Subcutaneous abdominal adipose tissue (tissue), 5 donors: ENCODE measurements around the gene ATXN7L3.
A peak's percentile ranks its signal among the peaks of the same experiment; 100 is the strongest.

ENCODE experiments used
- H3K27ac ChIP-seq: one replicate; pipeline ENCODE4 v1.7.0; 2013; ENCODE audit warnings: low read depth, mild to moderate bottlenecking, inconsistent platforms, low read length, moderate library complexity
- H3K27me3 ChIP-seq, 5 donors: one replicate each; pipeline ENCODE4 v1.7.0; 2013; ENCODE audit warnings: low read length in 5 of 5, inconsistent platforms in 1 of 5; ENCODE audit not compliant: control insufficient read depth in 5 of 5, insufficient read depth in 4 of 5
- H3K36me3 ChIP-seq, 5 donors: one replicate each; pipeline ENCODE4 v1.7.0; 2013; ENCODE audit warnings: low read length in 5 of 5; ENCODE audit not compliant: control insufficient read depth in 5 of 5, insufficient read depth in 5 of 5
- H3K4me1 ChIP-seq, 5 donors: one replicate each; pipeline ENCODE4 v1.7.0; 2013; ENCODE audit warnings: low read length in 5 of 5, mild to moderate bottlenecking in 3 of 5, moderate library complexity in 1 of 5; ENCODE audit not compliant: control insufficient read depth in 5 of 5, insufficient read depth in 5 of 5
- H3K4me3 ChIP-seq, 5 donors: one replicate each; pipeline ENCODE4 v1.7.0; 2013; ENCODE audit warnings: low read length in 5 of 5, low read depth in 1 of 5
- H3K9ac ChIP-seq, 5 donors: one replicate each; pipeline ENCODE4 v1.7.0; 2013; ENCODE audit warnings: low read length in 5 of 5, mild to moderate bottlenecking in 4 of 5, moderate library complexity in 3 of 5
- H3K9me3 ChIP-seq, 5 donors: one replicate each; pipeline ENCODE4 v1.7.0; 2013; ENCODE audit warnings: low read length in 5 of 5; ENCODE audit not compliant: control insufficient read depth in 5 of 5
- donor health status: healthy.
- donor health status: healthy.
- donor health status: healthy.
- donor health status: healthy.
- donor health status: healthy.

ATXN7L3 gene

GRCh38 chr17:44218344-44219107, 18.8 kb upstream of the ATXN7L3 start:
- Histone ChIP-seq H3K36me3 (peaks cover 3 to 34% (median 32%) of the 10 kb centered on the region in 5 donors), H3K9ac (peak overlapping the region; percentile 38 to 83 (median 71)), H3K9me3 (no peaks in the 10 kb centered on the region), H3K27ac (peak overlapping the region; percentile 74), H3K4me1 (peaks cover 15 to 44% (median 41%) of the 10 kb centered on the region in 5 donors), H3K4me3 (peak overlapping the region; percentile 58 to 89 (median 67)), H3K27me3 (no peaks in the 10 kb centered on the region)

- Histone ChIP-seq H3K9me3 (no peaks in the 10 kb centered on the region), H3K4me1 (peaks cover 11 to 41% (median 37%) of the 10 kb centered on the region in 5 donors), H3K27ac (peak overlapping the region; percentile 74), H3K9ac (peak overlapping the region; percentile 38 to 72 (median 53)), H3K27me3 (no peaks in the 10 kb centered on the region), H3K36me3 (peaks cover 3 to 36% (median 33%) of the 10 kb centered on the region in 5 donors), H3K4me3 (peak overlapping the region; percentile 58 to 89 (median 67))
Observed at GRCh38 chr17:44217738-44218343, 18.2 kb upstream of the ATXN7L3 start.

- Histone ChIP-seq H3K9me3 (no peaks in the 10 kb centered on the region), H3K36me3 (peaks cover 3 to 39% (median 33%) of the 10 kb centered on the region in 5 donors), H3K4me3 (no peak overlapping the region), H3K27ac (no peak overlapping the region), H3K27me3 (no peaks in the 10 kb centered on the region), H3K9ac (no peak overlapping the region), H3K4me1 (peaks cover 8 to 34% (median 32%) of the 10 kb centered on the region in 5 donors)
Observed at GRCh38 chr17:44216694-44217093, 17.0 kb upstream of the ATXN7L3 start.

- peaks cover 3 to 44% (median 38%) of the 10 kb centered on the region in 5 donors for H3K36me3 ChIP-seq
- no peak overlapping the region for H3K9ac ChIP-seq
- no peak overlapping the region for H3K27ac ChIP-seq
- H3K9me3 ChIP-seq = no peaks in the 10 kb centered on the region
- H3K4me1 ChIP-seq = peaks cover 8 to 30% (median 27%) of the 10 kb centered on the region in 5 donors
- no peak overlapping the region for H3K4me3 ChIP-seq
- H3K27me3 ChIP-seq = no peaks in the 10 kb centered on the region
Observed at GRCh38 chr17:44216173-44216572, 16.5 kb upstream of the ATXN7L3 start.

GRCh38 chr17:44214896-44215295, 15.2 kb upstream of the ATXN7L3 start:
- H3K9me3 ChIP-seq = no peaks in the 10 kb centered on the region
- H3K9ac ChIP-seq = no peak overlapping the region
- peaks cover 3 to 53% (median 45%) of the 10 kb centered on the region in 5 donors for H3K36me3 ChIP-seq
- H3K27me3 ChIP-seq = no peaks in the 10 kb centered on the region
- H3K4me1 ChIP-seq = peaks cover 8 to 40% (median 34%) of the 10 kb centered on the region in 5 donors
- no peak overlapping the region for H3K4me3 ChIP-seq
- H3K27ac ChIP-seq = no peak overlapping the region

GRCh38 chr17:44214230-44214494, 14.5 kb upstream of the ATXN7L3 start:
- H3K9me3 ChIP-seq = no peaks in the 10 kb centered on the region
- no peaks in the 10 kb centered on the region for H3K27me3 ChIP-seq
- H3K27ac ChIP-seq = no peak overlapping the region
- no peak overlapping the region for H3K9ac ChIP-seq
- H3K36me3 ChIP-seq = peaks cover 3 to 60% (median 52%) of the 10 kb centered on the region in 5 donors
- no peak overlapping the region for H3K4me3 ChIP-seq
- peaks cover 8 to 42% (median 36%) of the 10 kb centered on the region in 5 donors for H3K4me1 ChIP-seq

GRCh38 chr17:44213403-44214229, 13.9 kb upstream of the ATXN7L3 start:
- Histone ChIP-seq H3K27ac (no peak overlapping the region), H3K9ac (peak overlapping the region in 1 of 5 donors; percentile 7), H3K27me3 (no peaks in the 10 kb centered on the region), H3K36me3 (peaks cover 3 to 65% (median 58%) of the 10 kb centered on the region in 5 donors), H3K4me1 (peaks cover 8 to 42% (median 36%) of the 10 kb centered on the region in 5 donors), H3K4me3 (no peak overlapping the region), H3K9me3 (no peaks in the 10 kb centered on the region)

- no peak overlapping the region for H3K27ac ChIP-seq
Observed at GRCh38 chr17:44212507-44213402, 13.1 kb upstream of the ATXN7L3 start.

More at GRCh38 chr17:44212507-44213402, 13.1 kb upstream of the ATXN7L3 start:
- Histone ChIP-seq H3K9me3 (no peaks in the 10 kb centered on the region), H3K27me3 (no peaks in the 10 kb centered on the region), H3K4me1 (peaks cover 5 to 37% (median 31%) of the 10 kb centered on the region in 5 donors), H3K36me3 (peaks cover 3 to 74% (median 65%) of the 10 kb centered on the region in 5 donors), H3K4me3 (no peak overlapping the region), H3K9ac (peak overlapping the region in 1 of 5 donors; percentile 7)
